ENCODE data around the gene DIPK2A. TPM values are rescaled to one million over a fixed set of nuclear protein-coding genes. Genes with fewer than 3 reads are reported as not detected.

Gene DIPK2A
- total RNA-seq, 1 experiment from 2014 or later, result 22.0 TPM

DNA sequence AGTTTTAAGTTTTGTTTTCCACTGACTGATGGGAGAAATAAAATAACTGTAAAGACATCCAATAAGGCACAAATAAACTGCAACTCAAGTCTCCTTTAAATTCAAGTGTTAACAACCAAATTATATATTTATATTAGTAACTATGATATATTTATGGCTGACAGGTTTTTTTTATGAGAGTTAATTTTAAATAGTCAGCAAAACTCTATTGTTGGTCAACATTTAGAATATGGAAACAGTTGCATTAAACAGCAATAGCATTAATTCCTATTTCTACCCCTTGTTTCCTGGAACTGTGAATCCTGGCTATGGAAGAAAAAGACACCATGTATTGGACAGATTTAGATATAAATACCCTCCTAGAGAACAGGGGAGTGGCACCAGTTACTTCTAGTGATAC, 16.5 kb upstream of the DIPK2A start:
- H3K79me1 ChIP-seq (ENCODE audit: insufficient read depth, low read depth, low read length, poor library complexity, severe bottlenecking), result no peaks in the 10 kb centered on the region

More for the DNA sequence above, 16.5 kb upstream of the DIPK2A start:
- Histone ChIP-seq H3K79me2 (ENCODE audit: insufficient read depth, low read length) (no peaks in the 10 kb centered on the region), H2BK20ac (ENCODE audit: low read depth, low read length, poor library complexity, severe bottlenecking) (no peak overlapping the region), H3K23me2 (ENCODE audit: insufficient read length, low read depth, low read length, poor library complexity, severe bottlenecking) (no peaks in the 10 kb centered on the region), H3K4me1 (ENCODE audit: insufficient read depth, low read length) (no peaks in the 10 kb centered on the region), H2BK12ac (ENCODE audit: insufficient read length, low read depth, low read length) (no peak overlapping the region), H3K4me2 (ENCODE audit: insufficient read depth, insufficient read length, low read length) (no peak overlapping the region), H4K91ac (ENCODE audit: insufficient read length, low read depth, low read length) (no peak overlapping the region), H3K23ac (ENCODE audit: insufficient read length, low read depth, low read length) (no peak overlapping the region), H2BK120ac (ENCODE audit: low read depth, low read length, poor library complexity, severe bottlenecking) (no peak overlapping the region), H3K9ac (ENCODE audit: extremely low read depth, insufficient read length, low read length) (no peak overlapping the region), H2AK5ac (ENCODE audit: insufficient read length, low read length) (no peak overlapping the region), H4K5ac (ENCODE audit: insufficient read length, low read depth, low read length) (no peak overlapping the region), H4K20me1 (ENCODE audit: control insufficient read depth, insufficient read depth, insufficient read length) (no peaks in the 10 kb centered on the region), H3T11ph (ENCODE audit: low read length) (no peak overlapping the region), H3K14ac (ENCODE audit: insufficient read depth, low read length) (no peak overlapping the region), H3K18ac (ENCODE audit: insufficient read length, low read depth, low read length) (no peak overlapping the region), H3K56ac (ENCODE audit: insufficient read length, low read depth, low read length) (no peak overlapping the region), H2AFZ (ENCODE audit: low read length) (no peak overlapping the region), H2BK5ac (ENCODE audit: insufficient read length, low read length) (no peak overlapping the region), H4K8ac (replicated peaks; ENCODE audit: insufficient read length, low read depth, low read length) (no peak overlapping the region), H2BK15ac (ENCODE audit: low read depth, low read length) (no peak overlapping the region), H3K27ac (ENCODE audit: insufficient read length, low read depth, low read length) (no peak overlapping the region), H3K4ac (ENCODE audit: low read depth, low read length) (no peak overlapping the region), H3K27me3 (ENCODE audit: insufficient read depth, low read length) (no peaks in the 10 kb centered on the region), H3K9me3 (ENCODE audit: control insufficient read depth, low read depth, low read length) (no peaks in the 10 kb centered on the region)
- H3K27ac Mint-ChIP-seq, result no peak overlapping the region
- H3K4me3 Mint-ChIP-seq, result no peak overlapping the region
- TF ChIP-seq, protein P1, sequence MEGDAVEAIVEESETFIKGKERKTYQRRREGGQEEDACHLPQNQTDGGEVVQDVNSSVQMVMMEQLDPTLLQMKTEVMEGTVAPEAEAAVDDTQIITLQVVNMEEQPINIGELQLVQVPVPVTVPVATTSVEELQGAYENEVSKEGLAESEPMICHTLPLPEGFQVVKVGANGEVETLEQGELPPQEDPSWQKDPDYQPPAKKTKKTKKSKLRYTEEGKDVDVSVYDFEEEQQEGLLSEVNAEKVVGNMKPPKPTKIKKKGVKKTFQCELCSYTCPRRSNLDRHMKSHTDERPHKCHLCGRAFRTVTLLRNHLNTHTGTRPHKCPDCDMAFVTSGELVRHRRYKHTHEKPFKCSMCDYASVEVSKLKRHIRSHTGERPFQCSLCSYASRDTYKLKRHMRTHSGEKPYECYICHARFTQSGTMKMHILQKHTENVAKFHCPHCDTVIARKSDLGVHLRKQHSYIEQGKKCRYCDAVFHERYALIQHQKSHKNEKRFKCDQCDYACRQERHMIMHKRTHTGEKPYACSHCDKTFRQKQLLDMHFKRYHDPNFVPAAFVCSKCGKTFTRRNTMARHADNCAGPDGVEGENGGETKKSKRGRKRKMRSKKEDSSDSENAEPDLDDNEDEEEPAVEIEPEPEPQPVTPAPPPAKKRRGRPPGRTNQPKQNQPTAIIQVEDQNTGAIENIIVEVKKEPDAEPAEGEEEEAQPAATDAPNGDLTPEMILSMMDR (conservative IDR thresholded peaks at IDR 0.05), result no peak
- H3K27me3 Mint-ChIP-seq (ENCODE audit: low read depth), result no peaks in the 10 kb centered on the region
- peaks cover 0 to 14% (median 3%) of the 10 kb centered on the region in 3 experiments; a peak in 4 of 7 replicates for H3K36me3 Mint-ChIP-seq (ENCODE audit: insufficient read depth in 1 of 3, low read depth in 3 of 3)
- no peaks in the 10 kb centered on the region for H3K4me1 Mint-ChIP-seq
- H3K9me3 Mint-ChIP-seq, result peaks cover 7 to 10% of the 10 kb centered on the region in 2 experiments; a peak in 4 of 5 replicates
- DNase-seq, result no peak

Measured in H9 (cell line).